HEK293 (cell line): Measurements from ENCODE around the gene TMEM135.

Experiments used
- CTCF ChIP-seq: fragments of 450-650 bp; formaldehyde crosslinking; IDR thresholded peaks from 2 replicates; pipeline ENCODE4 v1.5.1; 2016; ENCODE audit warnings: missing biosample characterization, missing genetic modification characterization
- HOXD13 ChIP-seq: sonication (generic); formaldehyde crosslinking; IDR thresholded peaks from 2 replicates; pipeline ENCODE4 v1.8.0; 2022; ENCODE audit warnings: missing genetic modification reagents, borderline replicate concordance
- SCRT2 ChIP-seq: fragments of 450-650 bp; formaldehyde crosslinking; IDR thresholded peaks from 2 replicates; pipeline ENCODE4 v1.5.1; 2016; ENCODE audit warnings: missing biosample characterization, missing genetic modification characterization
- YY1 ChIP-seq: fragments of 450-650 bp; formaldehyde crosslinking; IDR thresholded peaks from 2 replicates; pipeline ENCODE4 v1.5.1; 2018; ENCODE audit warnings: missing biosample characterization, missing genetic modification characterization
- ZBTB20 ChIP-seq: fragments of 450-650 bp; formaldehyde crosslinking; IDR thresholded peaks from 2 replicates; pipeline ENCODE4 v1.5.1; 2016; ENCODE audit warnings: missing biosample characterization, missing genetic modification characterization
- ZFP41 ChIP-seq: fragments of 450-650 bp; formaldehyde crosslinking; IDR thresholded peaks from 2 replicates; pipeline ENCODE4 v1.5.1; 2016; ENCODE audit warnings: missing biosample characterization, missing genetic modification characterization, borderline replicate concordance
- ZNF274 ChIP-seq, 2 experiments: fragments of 200-500 bp in 1 of 2; fragments of 450-650 bp in 1 of 2; sonication (Bioruptor generic) in 1 of 2; formaldehyde crosslinking in 1 of 2; IDR thresholded peaks; 2 replicates each; pipeline versions ENCODE4 v1.5.1 to v1.6.1; 2014 to 2016; ENCODE audit warnings: borderline replicate concordance in 1 of 2, inconsistent platforms in 1 of 2, low read length in 1 of 2, missing biosample characterization in 1 of 2, missing genetic modification characterization in 1 of 2
- ZNF354C ChIP-seq: fragments of 450-650 bp; formaldehyde crosslinking; IDR thresholded peaks from 2 replicates; pipeline ENCODE4 v1.5.1; 2016; ENCODE audit warnings: missing biosample characterization, missing genetic modification characterization, low read depth, borderline replicate concordance
- ZNF830 ChIP-seq: fragments of 450-650 bp; IDR thresholded peaks from 2 replicates; pipeline ENCODE4 v1.5.0; 2018; ENCODE audit warnings: missing biosample characterization, missing genetic modification characterization, low read depth, mild to moderate bottlenecking, moderate library complexity
- TF ChIP-seq, protein P1 (sequence below): fragments of 450-650 bp; formaldehyde crosslinking; IDR thresholded peaks from 2 replicates; pipeline ENCODE4 v1.5.1; 2016; ENCODE audit warnings: missing biosample characterization, missing genetic modification characterization

GRCh38 chr11:87330187-87330601 lies 292.5 kb downstream of the TMEM135 start:
- TF ChIP-seq CTCF (tag by site-specific recombination) (no peak), HOXD13 (CRISPR knock-in tag) (no peak), YY1 (no peak), ZNF830 (tag by site-specific recombination) (no peak), ZNF354C (tag by site-specific recombination) (no peak), ZBTB20 (tag by site-specific recombination) (no peak), ZNF274 (IDR thresholded peaks at IDR 0.05; ENCODE audit: low read length) (no peak), ZNF274 (tag by site-specific recombination; IDR thresholded peaks at IDR 0.05; ENCODE audit: borderline replicate concordance) (no peak), ZFP41 (tag by site-specific recombination) (no peak), SCRT2 (tag by site-specific recombination) (no peak)
- TF ChIP-seq, protein P1, sequence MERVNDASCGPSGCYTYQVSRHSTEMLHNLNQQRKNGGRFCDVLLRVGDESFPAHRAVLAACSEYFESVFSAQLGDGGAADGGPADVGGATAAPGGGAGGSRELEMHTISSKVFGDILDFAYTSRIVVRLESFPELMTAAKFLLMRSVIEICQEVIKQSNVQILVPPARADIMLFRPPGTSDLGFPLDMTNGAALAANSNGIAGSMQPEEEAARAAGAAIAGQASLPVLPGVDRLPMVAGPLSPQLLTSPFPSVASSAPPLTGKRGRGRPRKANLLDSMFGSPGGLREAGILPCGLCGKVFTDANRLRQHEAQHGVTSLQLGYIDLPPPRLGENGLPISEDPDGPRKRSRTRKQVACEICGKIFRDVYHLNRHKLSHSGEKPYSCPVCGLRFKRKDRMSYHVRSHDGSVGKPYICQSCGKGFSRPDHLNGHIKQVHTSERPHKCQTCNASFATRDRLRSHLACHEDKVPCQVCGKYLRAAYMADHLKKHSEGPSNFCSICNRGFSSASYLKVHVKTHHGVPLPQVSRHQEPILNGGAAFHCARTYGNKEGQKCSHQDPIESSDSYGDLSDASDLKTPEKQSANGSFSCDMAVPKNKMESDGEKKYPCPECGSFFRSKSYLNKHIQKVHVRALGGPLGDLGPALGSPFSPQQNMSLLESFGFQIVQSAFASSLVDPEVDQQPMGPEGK, result no peak
